OCI-LY1 (cell line): ENCODE data around the gene PIK3C2G.

Experiments used
- H2AFZ ChIP-seq: fragments of 200-600 bp; sonication (generic), shearing (Covaris generic); 2 replicates; pipeline ENCODE4 v1.6.0; 2014; ENCODE audit warnings: antibody characterized with exemption, mild to moderate bottlenecking, low read length
- H3F3A ChIP-seq: fragments of 200-600 bp; sonication (generic), shearing (Covaris generic); 2 replicates; pipeline ENCODE4 v1.6.0; 2014; ENCODE audit warnings: mild to moderate bottlenecking, antibody characterized with exemption, low read length, moderate library complexity; ENCODE audit not compliant: insufficient read depth
- H3K27ac ChIP-seq: fragments of 200-600 bp; sonication (generic); 2 replicates; pipeline ENCODE4 v1.5.1; 2014; ENCODE audit warnings: low read length, mixed run types, mild to moderate bottlenecking, low read depth; ENCODE audit not compliant: poor library complexity, severe bottlenecking
- H3K27me3 ChIP-seq: fragments of 200-600 bp; sonication (generic); 2 replicates; pipeline ENCODE4 v1.6.0; 2014; ENCODE audit warnings: antibody characterized with exemption, mild to moderate bottlenecking, low read length, moderate library complexity; ENCODE audit not compliant: insufficient read depth
- H3K36me3 ChIP-seq: fragments of 200-600 bp; sonication (generic); 2 replicates; pipeline ENCODE4 v1.6.1; 2014; ENCODE audit warnings: mild to moderate bottlenecking, antibody characterized with exemption, low read length, moderate library complexity, mixed read lengths; ENCODE audit not compliant: insufficient read depth
- H3K4me1 ChIP-seq: fragments of 200-600 bp; sonication (generic); 2 replicates; pipeline ENCODE4 v1.5.1; 2014; ENCODE audit warnings: mild to moderate bottlenecking, low read length, moderate library complexity; ENCODE audit not compliant: insufficient read depth, severe bottlenecking
- H3K4me2 ChIP-seq: fragments of 200-600 bp; sonication (generic), shearing (Covaris generic); 2 replicates; pipeline ENCODE4 v1.6.1; 2014; ENCODE audit warnings: low read length
- H3K4me3 ChIP-seq: fragments of 200-600 bp; sonication (generic); 2 replicates; pipeline ENCODE4 v1.5.1; 2014; ENCODE audit warnings: low read length, low read depth, mild to moderate bottlenecking, mixed read lengths; ENCODE audit not compliant: poor library complexity, severe bottlenecking
- H3K79me2 ChIP-seq: fragments of 200-600 bp; shearing (Covaris generic); 2 replicates; pipeline ENCODE4 v1.6.1; 2016; ENCODE audit warnings: mixed run types, low read length, mixed read lengths; ENCODE audit not compliant: insufficient read depth
- H3K9ac ChIP-seq: fragments of 200-600 bp; sonication (generic), shearing (Covaris generic); 2 replicates; pipeline ENCODE4 v1.6.1; 2014; ENCODE audit warnings: mild to moderate bottlenecking, low read length, mixed read lengths
- H3K9me2 ChIP-seq: fragments of 200-600 bp; sonication (generic), shearing (Covaris generic); 2 replicates; pipeline ENCODE4 v1.6.1; 2014; ENCODE audit warnings: low read depth, mild to moderate bottlenecking, low read length, mixed read lengths
- H3K9me3 ChIP-seq: fragments of 200-600 bp; shearing (Covaris generic); 2 replicates; pipeline ENCODE4 v1.6.1; 2014; ENCODE audit warnings: low read length, mixed read lengths
- H4K20me1 ChIP-seq: fragments of 200-600 bp; sonication (generic), shearing (Covaris generic); 2 replicates; pipeline ENCODE4 v1.6.0; 2016; ENCODE audit warnings: mild to moderate bottlenecking, low read length; ENCODE audit not compliant: insufficient read depth
- CTCF ChIP-seq: fragments of 200-600 bp; sonication (generic), shearing (Covaris generic); IDR thresholded peaks from 2 replicates; pipeline ENCODE4 v1.5.1; 2017; ENCODE audit warnings: mild to moderate bottlenecking, antibody characterized with exemption, low read length, moderate library complexity, mixed read lengths
- EZH2 ChIP-seq: fragments of 200-600 bp; sonication (generic), shearing (Covaris generic); IDR thresholded peaks from 2 replicates; pipeline ENCODE4 v1.8.0; 2017; ENCODE audit warnings: borderline replicate concordance, mixed run types, mild to moderate bottlenecking, antibody characterized with exemption, low read length, moderate library complexity, mixed read lengths

Gene PIK3C2G

GRCh38 chr12:18483698-18484325 lies 222.5 kb downstream of the PIK3C2G start:
- Histone ChIP-seq H3K9ac (no peak overlapping the region), H4K20me1 (no peaks in the 10 kb centered on the region), H3F3A (no peaks in the 10 kb centered on the region), H3K9me3 (no peaks in the 10 kb centered on the region), H2AFZ (no peak overlapping the region), H3K27ac (no peak overlapping the region), H3K9me2 (no peaks in the 10 kb centered on the region), H3K4me1 (no peaks in the 10 kb centered on the region), H3K4me3 (no peak overlapping the region), H3K79me2 (no peaks in the 10 kb centered on the region), H3K36me3 (no peaks in the 10 kb centered on the region), H3K27me3 (no peaks in the 10 kb centered on the region), H3K4me2 (no peak overlapping the region)
- TF ChIP-seq EZH2, result no peak
- TF ChIP-seq CTCF, result no peak

DNA sequence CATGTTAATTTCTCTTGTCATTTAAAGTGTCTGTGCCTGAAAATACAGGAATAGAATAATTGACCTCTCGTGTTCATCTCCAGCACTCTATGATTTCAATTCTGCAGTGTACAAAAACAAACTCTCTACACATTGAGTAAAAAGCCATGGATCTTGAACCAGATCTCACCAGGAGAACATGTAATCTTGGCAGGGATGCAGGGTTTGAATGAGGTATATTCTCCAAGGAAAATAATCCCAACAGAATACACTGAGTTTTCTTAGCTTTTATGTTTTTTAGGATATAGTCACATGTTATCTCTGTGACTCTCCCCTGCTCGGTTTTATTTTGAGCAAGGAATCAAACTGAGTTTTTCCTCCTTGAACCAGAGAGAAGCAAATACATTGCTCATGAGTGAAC lies 224.7 kb downstream of the PIK3C2G start:
- no peaks in the 10 kb centered on the region for H3K27me3 ChIP-seq
- no peaks in the 10 kb centered on the region for H4K20me1 ChIP-seq
- no peak overlapping the region for H2AFZ ChIP-seq
- no peaks in the 10 kb centered on the region for H3K9me2 ChIP-seq
- no peaks in the 10 kb centered on the region for H3F3A ChIP-seq
- H3K4me3 ChIP-seq, result no peak overlapping the region
- H3K79me2 ChIP-seq, result no peaks in the 10 kb centered on the region
- no peaks in the 10 kb centered on the region for H3K36me3 ChIP-seq
- no peak overlapping the region for H3K4me2 ChIP-seq
- no peak for TF ChIP-seq EZH2
- TF ChIP-seq CTCF, result no peak
- no peak overlapping the region for H3K27ac ChIP-seq
- H3K9ac ChIP-seq, result no peak overlapping the region
- H3K9me3 ChIP-seq, result no peaks in the 10 kb centered on the region
- no peaks in the 10 kb centered on the region for H3K4me1 ChIP-seq

DNA sequence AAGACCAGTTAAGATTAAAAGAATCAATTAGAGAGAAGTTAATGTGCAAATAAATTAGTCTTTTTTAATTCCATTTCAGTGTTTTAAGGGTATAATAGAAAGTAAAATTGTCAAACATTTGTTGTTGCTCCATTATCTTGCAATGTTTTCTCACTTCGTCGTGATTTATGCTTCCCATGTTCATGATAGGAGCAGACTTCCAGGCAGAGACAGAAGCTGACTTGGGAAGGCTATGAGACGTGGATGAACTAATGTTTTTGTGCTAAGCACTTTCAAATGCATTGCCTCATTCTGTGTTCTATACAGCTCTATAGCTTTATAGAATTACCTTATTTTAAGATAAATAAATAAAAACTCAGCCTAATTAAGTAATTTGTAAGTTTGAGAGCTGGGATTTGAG lies 226.2 kb downstream of the PIK3C2G start:
- Histone ChIP-seq H3K4me3 (no peak overlapping the region), H3K36me3 (no peaks in the 10 kb centered on the region), H3K9me3 (no peaks in the 10 kb centered on the region), H3K9ac (no peak overlapping the region), H3K27ac (no peak overlapping the region), H3K79me2 (no peaks in the 10 kb centered on the region), H3F3A (no peaks in the 10 kb centered on the region), H3K9me2 (no peaks in the 10 kb centered on the region), H3K27me3 (no peaks in the 10 kb centered on the region), H4K20me1 (no peaks in the 10 kb centered on the region), H3K4me1 (no peaks in the 10 kb centered on the region), H2AFZ (no peak overlapping the region), H3K4me2 (no peak overlapping the region)
- TF ChIP-seq EZH2 (no peak), CTCF (no peak)
